SK-N-SH (cell line): Measurements from ENCODE around the gene PLEKHG7. TPM values are rescaled to one million over a fixed set of nuclear protein-coding genes. Genes with fewer than 3 reads are reported as not detected.

Experiments
- CTCF ChIA-PET: fragments of 300-600, 350-600 bp; formaldehyde crosslinking; extraction: SDS; loops from one replicate; lab custom pipeline; 2021; lab: Yijun Ruan, JAX
- POLR2A ChIA-PET: fragments of 350-600 bp; sonication (Branson Sonifier 250); formaldehyde crosslinking; extraction: SDS; loops from one replicate; lab custom pipeline; 2020; ENCODE audit warnings: antibody characterized with exemption, inconsistent platforms; lab: Yijun Ruan, JAX
- DNase-seq: peaks from one replicate; pipeline ENCODE4 v3.0.0; 2012
- H2AFZ ChIP-seq: fragments of 200-600 bp; sonication (generic); 2 replicates; pipeline ENCODE4 v1.8.1; 2016; ENCODE audit warnings: antibody characterized with exemption, mild to moderate bottlenecking, low read depth
- H3F3A ChIP-seq: fragments of 200-600 bp; sonication (generic); replicated peaks from 2 replicates; pipeline ENCODE3; 2016; ENCODE audit warnings: antibody characterized with exemption, mild to moderate bottlenecking; ENCODE audit not compliant: insufficient read depth
- H3K27ac ChIP-seq, 2 experiments: fragments of 200-500 bp in 1 of 2; fragments of 200-600 bp in 1 of 2; sonication (Bioruptor generic) in 1 of 2; sonication (generic), shearing (Covaris generic) in 1 of 2; 2 replicates each; pipeline versions ENCODE4 v1.5.1 to v1.6.1; 2014 to 2016; ENCODE audit warnings: low read depth in 2 of 2, inconsistent platforms in 1 of 2, low read length in 1 of 2, mild to moderate bottlenecking in 1 of 2, mixed read lengths in 1 of 2
- H3K27me3 ChIP-seq: fragments of 200-600 bp; sonication (generic), shearing (Covaris generic); 2 replicates; pipeline ENCODE4 v1.6.1; 2016; ENCODE audit warnings: mixed run types; ENCODE audit not compliant: insufficient read depth
- H3K36me3 ChIP-seq, 2 experiments: fragments of 200-500 bp in 1 of 2; fragments of 200-600 bp in 1 of 2; sonication (Bioruptor generic) in 1 of 2; sonication (generic) in 1 of 2; replicated peaks in 1 of 2; 2 replicates each; pipeline versions ENCODE3 to v1.5.1; 2014 to 2016; ENCODE audit warnings: low read length in 1 of 2, mild to moderate bottlenecking in 1 of 2; ENCODE audit not compliant: insufficient read depth in 2 of 2, control insufficient read depth in 1 of 2
- H3K4me1 ChIP-seq, 2 experiments: fragments of 200-500 bp in 1 of 2; fragments of 200-600 bp in 1 of 2; sonication (Bioruptor generic) in 1 of 2; sonication (generic), shearing (Covaris generic) in 1 of 2; 2 replicates each; pipeline versions ENCODE4 v1.5.1 to v1.6.1; 2014 to 2016; ENCODE audit warnings: low read depth in 1 of 2, low read length in 1 of 2, mixed run types in 1 of 2; ENCODE audit not compliant: insufficient read depth in 2 of 2, control insufficient read depth in 1 of 2
- H3K4me2 ChIP-seq: fragments of 200-600 bp; sonication (generic), shearing (Covaris generic); 2 replicates; pipeline ENCODE4 v1.6.1; 2017; ENCODE audit warnings: mixed run types
- H3K4me3 ChIP-seq, 2 experiments: fragments of 200-500 bp in 1 of 2; fragments of 200-600 bp in 1 of 2; sonication (Bioruptor generic) in 1 of 2; sonication (generic), shearing (Covaris generic) in 1 of 2; 2 replicates each; pipeline versions ENCODE4 v1.5.1 to v1.8.1; 2014 to 2016; ENCODE audit warnings: low read depth in 2 of 2, inconsistent platforms in 1 of 2, low read length in 1 of 2, mild to moderate bottlenecking in 1 of 2, mixed read lengths in 1 of 2, moderate library complexity in 1 of 2
- H3K79me2 ChIP-seq: fragments of 200-600 bp; sonication (generic); 2 replicates; pipeline ENCODE4 v1.8.1; 2017; ENCODE audit warnings: mild to moderate bottlenecking; ENCODE audit not compliant: insufficient read depth
- H3K9ac ChIP-seq: fragments of 200-600 bp; sonication (generic); 2 replicates; pipeline ENCODE4 v1.6.1; 2017; ENCODE audit warnings: mixed run types
- H3K9me2 ChIP-seq: fragments of 200-600 bp; sonication (generic); 2 replicates; pipeline ENCODE4 v1.6.1; 2017; ENCODE audit warnings: mixed run types
- H3K9me3 ChIP-seq: fragments of 200-600 bp; sonication (generic); 2 replicates; pipeline ENCODE4 v1.6.1; 2017; ENCODE audit warnings: mixed run types, mild to moderate bottlenecking, moderate library complexity
- H4K20me1 ChIP-seq: fragments of 200-600 bp; sonication (generic); 2 replicates; pipeline ENCODE4 v1.6.1; 2017; ENCODE audit warnings: mild to moderate bottlenecking, mixed run types; ENCODE audit not compliant: insufficient read depth
- EZH2phosphoT487 ChIP-seq: fragments of 200-600 bp; sonication (generic); IDR thresholded peaks from 2 replicates; pipeline ENCODE4 v1.6.1; 2017; ENCODE audit warnings: low read depth, mixed run types, mild to moderate bottlenecking, antibody characterized with exemption, moderate library complexity, borderline replicate concordance
- GABPA ChIP-seq: IDR thresholded peaks from 2 replicates; pipeline ENCODE4 v1.4.0; 2012; ENCODE audit warnings: low read depth, mild to moderate bottlenecking
- MAX ChIP-seq: IDR thresholded peaks from 2 replicates; pipeline ENCODE4 v1.4.0; 2012; ENCODE audit warnings: low read depth
- MEF2A ChIP-seq: IDR thresholded peaks from 2 replicates; pipeline ENCODE4 v1.4.0; 2012; ENCODE audit warnings: low read depth, borderline replicate concordance
- POLR2AphosphoS5 ChIP-seq: IDR thresholded peaks from 2 replicates; pipeline ENCODE4 v1.6.1; 2012; ENCODE audit warnings: low read depth, low read length
- USF2 ChIP-seq: fragments of 150-350 bp; IDR thresholded peaks from 2 replicates; pipeline ENCODE4 v1.6.1; 2017; ENCODE audit warnings: antibody characterized with exemption, low read length, low read depth, borderline replicate concordance
- WGBS: methylation state at CpG from one replicate; pipeline ENCODE4 v1.1.6; 2017; ENCODE audit warnings: low lambda C conversion rate; 5-methylcytosine and 5-hydroxymethylcytosine counted together
- polyA plus RNA-seq, 3 experiments: library from polyadenylated mRNA; depleted of rRNA; stranded (reverse); fragments of >200 nt; gene quantifications; 2 replicates each; pipeline ENCODE4 v1.2.3, GENCODE V29; 2012
- TF ChIP-seq, protein P1 (sequence below): fragments of 150-350 bp; IDR thresholded peaks from 2 replicates; pipeline ENCODE4 v1.6.1; 2016; ENCODE audit warnings: mild to moderate bottlenecking, low read depth, low read length
- TF ChIP-seq, protein P2 (sequence below): IDR thresholded peaks from 2 replicates; pipeline ENCODE4 v1.4.0; 2012; ENCODE audit warnings: low read depth, borderline replicate concordance
- TF ChIP-seq, protein P3 (sequence below): IDR thresholded peaks from 2 replicates; pipeline ENCODE4 v1.6.1; 2012; ENCODE audit warnings: mild to moderate bottlenecking, low read depth, low read length, moderate library complexity

The PLEKHG7 gene
- polyA plus RNA-seq, 1 of the 3 experiments (the other 2 are of a cell fraction) = not detected

DNA sequence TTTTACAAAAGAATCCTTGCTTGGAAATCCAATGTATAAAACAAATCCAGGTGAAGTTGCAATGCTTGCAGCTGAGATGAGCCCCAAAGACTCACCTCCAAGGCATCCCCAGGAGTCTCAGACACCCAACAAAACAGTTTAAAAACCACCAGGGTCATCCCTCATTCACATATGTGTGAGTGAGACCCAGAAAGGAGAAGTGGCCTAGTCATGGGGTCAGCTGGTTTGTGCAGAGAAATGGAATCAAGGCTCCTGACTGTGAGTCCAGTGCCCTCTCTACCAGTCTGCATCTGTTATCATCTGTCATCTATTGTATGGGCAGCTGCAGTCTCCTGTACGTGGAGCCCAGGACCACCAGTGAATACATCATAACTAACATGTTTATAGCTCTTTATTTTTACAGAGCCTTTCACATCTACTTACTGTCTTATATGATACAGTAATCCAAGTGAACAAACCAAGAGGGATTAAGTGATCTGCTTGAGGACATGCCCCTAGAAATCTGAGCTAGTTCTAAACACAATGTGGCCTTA lies 27.1 kb downstream of the PLEKHG7 start:
- no peaks in the 10 kb centered on the region for H4K20me1 ChIP-seq
- 7% methylated on average over 1 of the region's 1 CpG for WGBS
- H3K27me3 ChIP-seq = no peaks in the 10 kb centered on the region
- no peak for DNase-seq
- H3K9me2 ChIP-seq = no peaks in the 10 kb centered on the region
- TF ChIP-seq POLR2AphosphoS5 (no peak), MEF2A (no peak), MAX (no peak), EZH2phosphoT487 (no peak)
- TF ChIP-seq, protein P1, sequence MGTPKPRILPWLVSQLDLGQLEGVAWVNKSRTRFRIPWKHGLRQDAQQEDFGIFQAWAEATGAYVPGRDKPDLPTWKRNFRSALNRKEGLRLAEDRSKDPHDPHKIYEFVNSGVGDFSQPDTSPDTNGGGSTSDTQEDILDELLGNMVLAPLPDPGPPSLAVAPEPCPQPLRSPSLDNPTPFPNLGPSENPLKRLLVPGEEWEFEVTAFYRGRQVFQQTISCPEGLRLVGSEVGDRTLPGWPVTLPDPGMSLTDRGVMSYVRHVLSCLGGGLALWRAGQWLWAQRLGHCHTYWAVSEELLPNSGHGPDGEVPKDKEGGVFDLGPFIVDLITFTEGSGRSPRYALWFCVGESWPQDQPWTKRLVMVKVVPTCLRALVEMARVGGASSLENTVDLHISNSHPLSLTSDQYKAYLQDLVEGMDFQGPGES = no peak
- TF ChIP-seq, protein P2, sequence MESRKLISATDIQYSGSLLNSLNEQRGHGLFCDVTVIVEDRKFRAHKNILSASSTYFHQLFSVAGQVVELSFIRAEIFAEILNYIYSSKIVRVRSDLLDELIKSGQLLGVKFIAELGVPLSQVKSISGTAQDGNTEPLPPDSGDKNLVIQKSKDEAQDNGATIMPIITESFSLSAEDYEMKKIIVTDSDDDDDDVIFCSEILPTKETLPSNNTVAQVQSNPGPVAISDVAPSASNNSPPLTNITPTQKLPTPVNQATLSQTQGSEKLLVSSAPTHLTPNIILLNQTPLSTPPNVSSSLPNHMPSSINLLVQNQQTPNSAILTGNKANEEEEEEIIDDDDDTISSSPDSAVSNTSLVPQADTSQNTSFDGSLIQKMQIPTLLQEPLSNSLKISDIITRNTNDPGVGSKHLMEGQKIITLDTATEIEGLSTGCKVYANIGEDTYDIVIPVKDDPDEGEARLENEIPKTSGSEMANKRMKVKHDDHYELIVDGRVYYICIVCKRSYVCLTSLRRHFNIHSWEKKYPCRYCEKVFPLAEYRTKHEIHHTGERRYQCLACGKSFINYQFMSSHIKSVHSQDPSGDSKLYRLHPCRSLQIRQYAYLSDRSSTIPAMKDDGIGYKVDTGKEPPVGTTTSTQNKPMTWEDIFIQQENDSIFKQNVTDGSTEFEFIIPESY = no peak
- no peak overlapping the region for H3K9ac ChIP-seq
- H2AFZ ChIP-seq = no peak overlapping the region
- H3K4me3 ChIP-seq = no peak overlapping the region
- H3K4me1 ChIP-seq = peaks cover 0 to 3% of the 10 kb centered on the region in 2 experiments; a peak in 1 of 4 replicates
- H3K27ac ChIP-seq = no peak overlapping the region
- ChIA-PET CTCF (interaction anchor here (0.9 kb wide), 1 partner anchor 54 kb away, joined by 3 read pairs; no protein-coding TSS in a partner anchor), POLR2A (no interaction called here)
- H3F3A ChIP-seq = no peaks in the 10 kb centered on the region
- H3K9me3 ChIP-seq = no peaks in the 10 kb centered on the region
- no peaks in the 10 kb centered on the region for H3K36me3 ChIP-seq
- no peak overlapping the region for H3K4me2 ChIP-seq
- no peaks in the 10 kb centered on the region for H3K79me2 ChIP-seq

DNA sequence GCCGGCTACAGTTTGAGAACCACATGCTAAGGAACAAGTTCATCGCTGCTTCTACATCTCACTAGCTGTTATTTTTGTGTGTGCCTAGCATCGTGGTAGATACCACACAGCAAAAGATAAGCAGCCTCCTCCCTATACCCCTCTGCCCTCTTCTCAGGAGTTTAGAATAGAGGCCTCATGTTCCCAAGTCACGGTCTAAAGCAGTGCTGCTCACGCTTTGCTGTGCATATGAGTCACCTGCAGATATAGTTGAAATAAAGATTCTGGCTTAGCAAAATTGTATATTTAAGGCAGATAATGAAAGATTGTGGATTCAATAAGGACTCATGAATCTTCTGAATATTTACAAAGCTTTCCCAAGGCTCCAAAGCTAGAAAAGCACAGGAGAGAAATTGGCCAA lies 28.0 kb downstream of the PLEKHG7 start:
- no peaks in the 10 kb centered on the region for H3F3A ChIP-seq
- H3K9me2 ChIP-seq = no peaks in the 10 kb centered on the region
- no peak overlapping the region for H3K27ac ChIP-seq
- no peaks in the 10 kb centered on the region for H4K20me1 ChIP-seq
- H3K79me2 ChIP-seq = no peaks in the 10 kb centered on the region
- TF ChIP-seq USF2 = no peak
- no peak for TF ChIP-seq GABPA
- TF ChIP-seq, protein P3, sequence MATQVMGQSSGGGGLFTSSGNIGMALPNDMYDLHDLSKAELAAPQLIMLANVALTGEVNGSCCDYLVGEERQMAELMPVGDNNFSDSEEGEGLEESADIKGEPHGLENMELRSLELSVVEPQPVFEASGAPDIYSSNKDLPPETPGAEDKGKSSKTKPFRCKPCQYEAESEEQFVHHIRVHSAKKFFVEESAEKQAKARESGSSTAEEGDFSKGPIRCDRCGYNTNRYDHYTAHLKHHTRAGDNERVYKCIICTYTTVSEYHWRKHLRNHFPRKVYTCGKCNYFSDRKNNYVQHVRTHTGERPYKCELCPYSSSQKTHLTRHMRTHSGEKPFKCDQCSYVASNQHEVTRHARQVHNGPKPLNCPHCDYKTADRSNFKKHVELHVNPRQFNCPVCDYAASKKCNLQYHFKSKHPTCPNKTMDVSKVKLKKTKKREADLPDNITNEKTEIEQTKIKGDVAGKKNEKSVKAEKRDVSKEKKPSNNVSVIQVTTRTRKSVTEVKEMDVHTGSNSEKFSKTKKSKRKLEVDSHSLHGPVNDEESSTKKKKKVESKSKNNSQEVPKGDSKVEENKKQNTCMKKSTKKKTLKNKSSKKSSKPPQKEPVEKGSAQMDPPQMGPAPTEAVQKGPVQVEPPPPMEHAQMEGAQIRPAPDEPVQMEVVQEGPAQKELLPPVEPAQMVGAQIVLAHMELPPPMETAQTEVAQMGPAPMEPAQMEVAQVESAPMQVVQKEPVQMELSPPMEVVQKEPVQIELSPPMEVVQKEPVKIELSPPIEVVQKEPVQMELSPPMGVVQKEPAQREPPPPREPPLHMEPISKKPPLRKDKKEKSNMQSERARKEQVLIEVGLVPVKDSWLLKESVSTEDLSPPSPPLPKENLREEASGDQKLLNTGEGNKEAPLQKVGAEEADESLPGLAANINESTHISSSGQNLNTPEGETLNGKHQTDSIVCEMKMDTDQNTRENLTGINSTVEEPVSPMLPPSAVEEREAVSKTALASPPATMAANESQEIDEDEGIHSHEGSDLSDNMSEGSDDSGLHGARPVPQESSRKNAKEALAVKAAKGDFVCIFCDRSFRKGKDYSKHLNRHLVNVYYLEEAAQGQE = no peak
- no peak for TF ChIP-seq MEF2A
- TF ChIP-seq, all 33 proteins: peak for 0
- DNase-seq = no peak
- Histone ChIP-seq H3K9me3 (no peaks in the 10 kb centered on the region), H3K27me3 (no peaks in the 10 kb centered on the region), H3K36me3 (no peaks in the 10 kb centered on the region), H3K4me1 (peaks cover 0 to 10% of the 10 kb centered on the region in 2 experiments; a peak in 1 of 4 replicates), H3K4me2 (no peak overlapping the region), H2AFZ (no peak overlapping the region), H3K9ac (no peak overlapping the region), H3K4me3 (no peak overlapping the region)
- CTCF ChIA-PET = interaction anchor here (0.9 kb wide), 1 partner anchor 53 kb away, joined by 3 read pairs; no protein-coding TSS in a partner anchor
- WGBS = 78% methylated on average over 5 of the region's 5 CpGs
- POLR2A ChIA-PET = no interaction called here
